Renal pelvis (tissue), 4 donors: ENCODE data around the gene DNAJB14. TPM values are rescaled to one million over a fixed set of nuclear protein-coding genes. Genes with fewer than 3 reads are reported as not detected.

Experiments used
- DNase-seq: peaks from one replicate; pipeline ENCODE4 v3.0.0-alpha.2; 2013
- polyA plus RNA-seq, 3 donors: library from polyadenylated mRNA; unstranded; fragments of 120-200 nt; gene quantifications; one replicate each; pipeline ENCODE4 v1.2.1, GENCODE V29; 2013; ENCODE audit not compliant: insufficient read length in 3 of 3

The DNAJB14 gene
- polyA plus RNA-seq, 3 donors = 26.7 to 42.1 (median 34.3) TPM

- no peak for DNase-seq
These were observed 67.8 kb downstream of the DNAJB14 start for GRCh38 chr4:99878604-99879003.

- no peak for DNase-seq
These were observed 69.5 kb downstream of the DNAJB14 start for GRCh38 chr4:99876946-99877345.

GRCh38 chr4:99875071-99875470 lies 71.3 kb downstream of the DNAJB14 start:
- no peak for DNase-seq

GRCh38 chr4:99872570-99872969 lies 73.8 kb downstream of the DNAJB14 start:
- no peak for DNase-seq

- no peak for DNase-seq
These were observed 78.3 kb downstream of the DNAJB14 start for GRCh38 chr4:99868126-99868596.

- no peak for DNase-seq
These were observed 82.6 kb downstream of the DNAJB14 start for GRCh38 chr4:99863804-99864203.

- no peak for DNase-seq
These were observed 85.1 kb downstream of the DNAJB14 start for GRCh38 chr4:99861120-99861905.

- no peak for DNase-seq
These were observed 85.9 kb downstream of the DNAJB14 start for GRCh38 chr4:99860521-99860920.

GRCh38 chr4:99859618-99860017 lies 86.8 kb downstream of the DNAJB14 start:
- DNase-seq = no peak

GRCh38 chr4:99857307-99857706 lies 89.1 kb downstream of the DNAJB14 start:
- no peak for DNase-seq

- no peak for DNase-seq
These were observed 90.3 kb downstream of the DNAJB14 start for GRCh38 chr4:99856166-99856565.

GRCh38 chr4:99855678-99856077 lies 90.7 kb downstream of the DNAJB14 start:
- DNase-seq = no peak

- no peak for DNase-seq
These were observed 92.4 kb downstream of the DNAJB14 start for GRCh38 chr4:99853999-99854398.

- DNase-seq = no peak
These were observed 93.2 kb downstream of the DNAJB14 start for GRCh38 chr4:99853190-99853589.

GRCh38 chr4:99852199-99852749 lies 94.1 kb downstream of the DNAJB14 start:
- DNase-seq = no peak

GRCh38 chr4:99848591-99849001 lies 97.8 kb downstream of the DNAJB14 start:
- DNase-seq = no peak

GRCh38 chr4:99847362-99847976 lies 98.9 kb downstream of the DNAJB14 start:
- DNase-seq = no peak

- no peak for DNase-seq
These were observed 99.5 kb downstream of the DNAJB14 start for GRCh38 chr4:99846891-99847290.

Other genes with a start within 250 kb of the DNAJB14 start
- gene DAPP1, start 129.8 kb downstream of the DNAJB14 start, polyA plus RNA-seq = 1 to 10 TPM in 1 of 3 donors, under 1 TPM in 2; 0.79 to 1.2 (median 0.81) TPM
- 10 to 100 TPM; 83.4 to 93.4 (median 86.4) TPM for gene LAMTOR3, start 52.2 kb downstream of the DNAJB14 start, polyA plus RNA-seq
- gene H2AZ1, start 3.7 kb upstream of the DNAJB14 start, polyA plus RNA-seq = 100 to 1,000 TPM; 338 to 440 (median 377) TPM
- 1 to 10 TPM; 1.9 to 2.6 (median 2.2) TPM for gene DDIT4L, start 243.8 kb upstream of the DNAJB14 start, polyA plus RNA-seq